MM.1S (cell line): Measurements from ENCODE around the gene PALM3.

Experiments used
- CTCF ChIP-seq: fragments of 300-600 bp; sonication (generic); IDR thresholded peaks from 2 replicates; pipeline ENCODE4 v1.5.1; 2016; ENCODE audit warnings: antibody characterized with exemption, low read length, mixed read lengths
- EZH2 ChIP-seq: fragments of 300-600 bp; sonication (generic); optimal IDR thresholded peaks from 2 replicates; pipeline ENCODE3; 2017; ENCODE audit warnings: low read depth, mild to moderate bottlenecking, antibody characterized with exemption, low read length, mixed read lengths
- EZH2phosphoT487 ChIP-seq: fragments of 300-600 bp; sonication (generic); IDR thresholded peaks from 2 replicates; pipeline ENCODE4 v1.6.1; 2018; ENCODE audit warnings: antibody characterized with exemption, low read length

DNA sequence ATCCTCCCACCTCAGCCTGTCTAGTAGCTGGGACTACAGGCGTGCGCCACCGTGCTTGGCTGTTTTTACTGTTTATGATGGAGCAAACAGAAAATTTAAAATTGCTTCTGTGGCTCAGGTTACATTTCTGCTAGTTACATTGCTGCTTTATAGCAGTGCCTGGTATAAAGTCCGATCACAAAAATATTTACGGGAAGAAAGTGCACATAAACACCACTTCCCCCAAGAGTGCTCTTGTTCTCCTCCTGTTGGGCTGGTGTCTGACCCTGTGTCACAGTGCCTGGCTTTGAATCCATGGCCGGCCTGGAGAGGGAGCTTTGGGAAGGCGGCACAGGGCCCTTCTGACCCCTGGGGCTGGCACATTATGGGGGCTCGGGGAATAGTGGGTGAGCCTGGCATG is 43.8 kb upstream of the PALM3 start:
- TF ChIP-seq CTCF, result no peak
- TF ChIP-seq EZH2, result no peak
- TF ChIP-seq EZH2phosphoT487, result no peak
